Esophagus muscularis mucosa (tissue), 4 donors: ENCODE data around the gene ZNG1F.
"Not testable (repeated sequence)": the region's sequence is repeated elsewhere in the genome, so short reads cannot be mapped to it uniquely, and the experiment has no call there.

Experiments
- EP300 ChIP-seq: sonication (generic); formaldehyde crosslinking; IDR thresholded peaks from one replicate; pipeline ENCODE4 v1.6.1; 2017; ENCODE audit warnings: antibody characterized with exemption
- POLR2A ChIP-seq: fragments of 450-650 bp; IDR thresholded peaks from one replicate; pipeline ENCODE4 v1.6.1; 2017; ENCODE audit warnings: antibody characterized with exemption, moderate library complexity, mild to moderate bottlenecking, low read depth
- TF ChIP-seq, protein P1 (sequence below), 3 experiments: fragments of 200-600 bp in 2 of 3; fragments of 450-650 bp in 1 of 3; sonication (generic) in 2 of 3; IDR thresholded peaks; one replicate each; pipeline ENCODE4 v1.5.1; 2017 to 2019; ENCODE audit warnings: antibody characterized with exemption in 3 of 3, mild to moderate bottlenecking in 2 of 3, moderate library complexity in 1 of 3

DNA sequence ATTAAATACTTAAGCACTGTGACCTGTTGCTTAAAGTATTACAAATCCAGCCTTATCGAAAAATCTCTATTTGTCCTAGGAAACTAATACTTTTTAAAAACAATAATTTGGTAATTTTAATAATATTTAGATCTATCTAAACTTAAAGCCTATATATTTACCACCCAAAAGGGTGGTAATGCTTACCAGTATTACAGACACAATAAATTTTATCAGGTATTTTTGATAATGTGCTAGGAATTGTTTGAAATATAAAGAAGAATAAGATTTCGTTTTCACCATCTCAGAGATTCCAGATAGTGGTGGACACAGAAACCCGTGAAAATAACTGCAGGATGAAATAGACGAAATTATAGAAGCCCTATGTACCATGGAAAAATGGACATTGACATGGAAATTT is 68.4 kb downstream of the ZNG1F start:
- TF ChIP-seq, protein P1, sequence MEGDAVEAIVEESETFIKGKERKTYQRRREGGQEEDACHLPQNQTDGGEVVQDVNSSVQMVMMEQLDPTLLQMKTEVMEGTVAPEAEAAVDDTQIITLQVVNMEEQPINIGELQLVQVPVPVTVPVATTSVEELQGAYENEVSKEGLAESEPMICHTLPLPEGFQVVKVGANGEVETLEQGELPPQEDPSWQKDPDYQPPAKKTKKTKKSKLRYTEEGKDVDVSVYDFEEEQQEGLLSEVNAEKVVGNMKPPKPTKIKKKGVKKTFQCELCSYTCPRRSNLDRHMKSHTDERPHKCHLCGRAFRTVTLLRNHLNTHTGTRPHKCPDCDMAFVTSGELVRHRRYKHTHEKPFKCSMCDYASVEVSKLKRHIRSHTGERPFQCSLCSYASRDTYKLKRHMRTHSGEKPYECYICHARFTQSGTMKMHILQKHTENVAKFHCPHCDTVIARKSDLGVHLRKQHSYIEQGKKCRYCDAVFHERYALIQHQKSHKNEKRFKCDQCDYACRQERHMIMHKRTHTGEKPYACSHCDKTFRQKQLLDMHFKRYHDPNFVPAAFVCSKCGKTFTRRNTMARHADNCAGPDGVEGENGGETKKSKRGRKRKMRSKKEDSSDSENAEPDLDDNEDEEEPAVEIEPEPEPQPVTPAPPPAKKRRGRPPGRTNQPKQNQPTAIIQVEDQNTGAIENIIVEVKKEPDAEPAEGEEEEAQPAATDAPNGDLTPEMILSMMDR (IDR thresholded peaks at IDR 0.05): not testable (repeated sequence)
- not testable (repeated sequence) for TF ChIP-seq POLR2A, EP300
